Caco-2 (cell line): ENCODE results near the gene GPC6. TPM values are rescaled to one million over a fixed set of nuclear protein-coding genes. Genes with fewer than 3 reads are reported as not detected.

Experiments
- BruUV-seq: library from RNA; stranded (reverse); fragments of 400-500 nt; replicated peaks from 2 replicates; lab custom pipeline; 2021; lab: Mats Ljungman, UMichigan
- CTCF ChIA-PET: fragments of 300-600 bp; sonication (Branson Sonifier 250); formaldehyde crosslinking; loops from one replicate; lab custom pipeline; 2022; ENCODE audit warnings: antibody characterized with exemption; lab: Charles Lee
- POLR2A ChIA-PET: fragments of 300-600 bp; sonication (Branson Sonifier 250); formaldehyde crosslinking; loops from one replicate; lab custom pipeline; 2022; ENCODE audit warnings: antibody characterized with exemption; lab: Charles Lee
- DNase-seq, 2 experiments: peaks; one replicate each; pipeline versions ENCODE4 v3.0.0 to v3.0.0-alpha.2; 2020 to 2022
- H3K27me3 ChIP-seq: replicated peaks from 2 replicates; pipeline ENCODE4 v1.6.0; 2011; ENCODE audit warnings: low read length; ENCODE audit not compliant: control insufficient read depth, insufficient read depth
- H3K36me3 ChIP-seq: 2 replicates; pipeline ENCODE4 v1.5.1; 2011; ENCODE audit warnings: low read length; ENCODE audit not compliant: control insufficient read depth, insufficient read depth
- H3K4me1 ChIP-seq: fragments of 250-450 bp; sonication (Bioruptor Pico); 2 replicates; pipeline ENCODE4 v1.5.1; 2020; ENCODE audit warnings: mild to moderate bottlenecking
- H3K4me3 ChIP-seq: 2 replicates; pipeline ENCODE4 v1.5.1; 2011; ENCODE audit warnings: low read depth, mild to moderate bottlenecking, control low read depth, low read length
- H3K9me3 ChIP-seq: fragments of 250-450 bp; sonication (Bioruptor Pico); 2 replicates; pipeline ENCODE4 v1.5.1; 2020; ENCODE audit warnings: mild to moderate bottlenecking, moderate library complexity
- H3K27ac Mint-ChIP-seq: one replicate; pipeline ENCODE4 v1.8.0; 2022; ENCODE audit warnings: mixed read lengths; ENCODE audit not compliant: unreplicated experiment
- H3K27me3 Mint-ChIP-seq: one replicate; pipeline ENCODE4 v1.8.0; 2022; ENCODE audit warnings: mixed read lengths; ENCODE audit not compliant: insufficient read depth, unreplicated experiment
- H3K36me3 Mint-ChIP-seq: one replicate; pipeline ENCODE4 v1.8.0; 2022; ENCODE audit warnings: mild to moderate bottlenecking, mixed read lengths; ENCODE audit not compliant: insufficient read depth, unreplicated experiment
- H3K4me1 Mint-ChIP-seq: one replicate; pipeline ENCODE4 v1.8.0; 2022; ENCODE audit warnings: low read depth, mixed read lengths; ENCODE audit not compliant: unreplicated experiment
- H3K4me3 Mint-ChIP-seq: one replicate; pipeline ENCODE4 v1.8.0; 2022; ENCODE audit warnings: mild to moderate bottlenecking, moderate library complexity, mixed read lengths; ENCODE audit not compliant: unreplicated experiment
- H3K9me3 Mint-ChIP-seq: one replicate; pipeline ENCODE4 v1.8.0; 2022; ENCODE audit warnings: mixed read lengths; ENCODE audit not compliant: unreplicated experiment
- CTCF ChIP-seq, 2 experiments: fragments of 200-600 bp in 1 of 2; IDR thresholded peaks; 1 replicate in 1 of 2; 2 replicates in 1 of 2; pipeline versions ENCODE4 v1.5.1 to v1.8.0; 2011 to 2022; ENCODE audit warnings: antibody characterized with exemption in 1 of 2, control low read depth in 1 of 2, inconsistent platforms in 1 of 2, low read depth in 1 of 2, low read length in 1 of 2, mild to moderate bottlenecking in 1 of 2, moderate library complexity in 1 of 2; ENCODE audit not compliant: insufficient read depth in 1 of 2, severe bottlenecking in 1 of 2, unreplicated experiment in 1 of 2
- intact Hi-C: fragments of 100-400 bp; cut with micrococcal nuclease; formaldehyde crosslinking; loops from one replicate; pipeline ENCODE4 v1.10.0; 2022; ENCODE audit not compliant: unreplicated experiment
- total RNA-seq: library from RNA; stranded (reverse); gene quantifications from 2 replicates; pipeline ENCODE4 v1.2.3, GENCODE V29; 2022

GPC6 gene
- total RNA-seq, 1 experiment from 2014 or later, result 0.16 TPM

DNA sequence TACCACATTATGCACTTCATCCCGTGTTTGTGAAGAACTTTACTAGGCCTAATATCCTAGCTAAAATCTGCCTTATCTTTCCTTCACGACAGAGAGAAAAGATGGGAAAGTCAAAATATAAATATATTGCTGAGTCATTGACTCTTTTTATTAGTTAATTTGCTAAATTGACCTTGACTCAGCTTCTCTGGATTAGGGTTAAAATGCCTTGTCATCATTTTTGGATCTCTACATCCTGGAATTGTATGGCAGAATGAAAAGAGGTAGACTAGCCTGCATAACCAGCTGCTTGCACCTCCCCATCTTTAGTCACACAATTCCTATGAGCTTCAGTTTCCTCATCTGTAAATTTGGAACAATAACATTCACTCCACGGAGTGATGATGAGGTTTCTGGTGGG is 972.5 kb downstream of the GPC6 start:
- Mint-ChIP-seq H3K9me3 (no peaks in the 10 kb centered on the region), H3K4me3 (no peak overlapping the region), H3K27ac (no peak overlapping the region), H3K4me1 (no peaks in the 10 kb centered on the region), H3K36me3 (no peaks in the 10 kb centered on the region), H3K27me3 (no peaks in the 10 kb centered on the region)
- Histone ChIP-seq H3K4me3 (no peak overlapping the region), H3K4me1 (no peaks in the 10 kb centered on the region), H3K9me3 (no peaks in the 10 kb centered on the region), H3K36me3 (no peaks in the 10 kb centered on the region), H3K27me3 (no peaks in the 10 kb centered on the region)
- POLR2A ChIA-PET, result no interaction called here
- intact Hi-C loops, result loop anchor here (10.0 kb wide), 1 partner anchor 1304 kb away; no protein-coding TSS in a partner anchor
- no peak for DNase-seq
- no peak for TF ChIP-seq CTCF (IDR thresholded peaks at IDR 0.05; ENCODE audit: insufficient read depth in 1 of 2, low read depth in 1 of 2, low read length in 1 of 2, severe bottlenecking in 1 of 2, unreplicated experiment in 1 of 2)
- no TSS peak for BruUV-seq
- CTCF ChIA-PET, result no interaction called here

DNA sequence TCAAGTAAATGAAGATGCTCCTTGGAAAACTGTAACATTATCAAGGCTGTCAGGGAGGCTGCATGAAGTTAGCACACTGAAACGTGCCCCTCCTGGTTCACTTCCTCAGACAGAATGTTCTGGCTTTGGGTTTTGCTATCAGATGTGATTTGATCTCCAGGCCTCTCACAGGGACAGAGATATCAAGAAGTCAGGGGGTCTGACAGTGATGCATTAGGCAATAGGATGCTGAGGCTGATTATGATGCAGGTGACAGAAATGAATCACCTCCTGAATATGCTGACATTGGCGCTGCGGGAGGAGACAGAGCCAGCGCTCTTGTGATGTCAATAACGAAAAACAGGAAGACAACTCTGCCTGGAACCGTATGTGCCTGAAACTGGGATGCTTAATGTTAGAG is 974.4 kb downstream of the GPC6 start:
- CTCF ChIA-PET, result no interaction called here
- H3K36me3 ChIP-seq, result no peaks in the 10 kb centered on the region
- Mint-ChIP-seq H3K4me3 (no peak overlapping the region), H3K27ac (no peak overlapping the region), H3K36me3 (no peaks in the 10 kb centered on the region), H3K9me3 (no peaks in the 10 kb centered on the region), H3K4me1 (no peaks in the 10 kb centered on the region), H3K27me3 (no peaks in the 10 kb centered on the region)
- no peak for TF ChIP-seq CTCF (IDR thresholded peaks at IDR 0.05; ENCODE audit: insufficient read depth in 1 of 2, low read depth in 1 of 2, low read length in 1 of 2, severe bottlenecking in 1 of 2, unreplicated experiment in 1 of 2)
- POLR2A ChIA-PET, result no interaction called here
- intact Hi-C loops, result no loop called here
- DNase-seq, result no peak
- H3K4me1 ChIP-seq, result no peaks in the 10 kb centered on the region
- no peaks in the 10 kb centered on the region for H3K27me3 ChIP-seq
- BruUV-seq, result no TSS peak
- no peaks in the 10 kb centered on the region for H3K9me3 ChIP-seq
- H3K4me3 ChIP-seq, result no peak overlapping the region

- Histone ChIP-seq H3K4me1 (no peaks in the 10 kb centered on the region), H3K4me3 (no peak overlapping the region), H3K9me3 (no peaks in the 10 kb centered on the region), H3K36me3 (no peaks in the 10 kb centered on the region), H3K27me3 (no peaks in the 10 kb centered on the region)
- Mint-ChIP-seq H3K4me1 (no peaks in the 10 kb centered on the region), H3K36me3 (no peaks in the 10 kb centered on the region), H3K9me3 (no peaks in the 10 kb centered on the region), H3K27me3 (no peaks in the 10 kb centered on the region), H3K27ac (no peak overlapping the region), H3K4me3 (no peak overlapping the region)
- no peak for DNase-seq
- TF ChIP-seq CTCF (IDR thresholded peaks at IDR 0.05; ENCODE audit: insufficient read depth in 1 of 2, low read depth in 1 of 2, low read length in 1 of 2, severe bottlenecking in 1 of 2, unreplicated experiment in 1 of 2), result no peak
- ChIA-PET POLR2A (no interaction called here), CTCF (no interaction called here)
- BruUV-seq, result no TSS peak
- intact Hi-C loops, result no loop called here
Observed at GRCh38 chr13:94204163-94204562, 977.6 kb downstream of the GPC6 start.
